ENCODE results near the gene LINC00305.

LINC00305 gene

GRCh38 chr18:64037812-64038414 is 111.0 kb downstream of the LINC00305 start:
- DNase-seq (ENCODE audit: low read depth in 3 of 3, low spot score in 1 of 3) = no peak

DNA sequence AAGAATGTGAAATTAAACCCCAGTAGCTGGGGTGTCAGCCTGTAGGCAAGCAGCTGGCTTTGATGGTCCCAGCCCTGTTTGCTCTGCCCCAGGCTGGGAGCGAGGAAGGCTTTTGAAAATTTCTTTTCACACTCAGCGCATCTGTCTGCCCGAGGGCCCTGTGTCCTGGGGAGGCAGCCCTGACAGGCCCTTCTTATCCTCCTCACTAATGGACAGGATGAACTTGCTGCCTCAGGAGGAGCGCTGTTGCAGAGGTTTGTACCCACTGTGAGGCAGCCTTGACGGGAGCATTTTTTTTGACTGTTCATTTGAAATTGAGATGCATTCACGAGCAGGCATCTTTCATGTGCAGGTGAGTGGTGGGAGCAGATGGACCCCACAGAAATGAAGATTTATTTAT is 116.6 kb downstream of the LINC00305 start:
- DNase-seq (ENCODE audit: low read depth in 3 of 3, low spot score in 1 of 3) = no peak

GRCh38 chr18:64031411-64031810 is 117.5 kb downstream of the LINC00305 start:
- DNase-seq (ENCODE audit: low read depth in 3 of 3, low spot score in 1 of 3) = no peak
